ENCODE measurements around the gene GOLIM4.
"Not testable (repeated sequence)": the region's sequence is repeated elsewhere in the genome, so short reads cannot be mapped to it uniquely, and the experiment has no call there.

The GOLIM4 gene

DNA sequence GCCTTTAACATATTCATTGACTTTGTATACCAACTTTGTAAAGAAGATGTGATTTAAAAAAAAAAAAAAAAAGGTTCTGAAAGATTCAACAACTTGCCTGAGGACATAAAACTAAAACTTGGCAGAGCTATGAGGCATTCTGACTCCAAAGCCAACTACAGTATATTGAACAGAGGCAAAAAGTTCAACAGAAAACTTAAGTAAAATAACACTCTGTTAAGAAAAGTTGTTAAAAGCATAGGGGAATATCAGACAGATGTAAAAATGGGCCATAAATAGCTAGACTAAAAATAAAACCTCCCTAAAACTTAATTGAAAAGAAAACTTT, 23.4 kb downstream of the GOLIM4 start:
- no peak for DNase-seq

DNA sequence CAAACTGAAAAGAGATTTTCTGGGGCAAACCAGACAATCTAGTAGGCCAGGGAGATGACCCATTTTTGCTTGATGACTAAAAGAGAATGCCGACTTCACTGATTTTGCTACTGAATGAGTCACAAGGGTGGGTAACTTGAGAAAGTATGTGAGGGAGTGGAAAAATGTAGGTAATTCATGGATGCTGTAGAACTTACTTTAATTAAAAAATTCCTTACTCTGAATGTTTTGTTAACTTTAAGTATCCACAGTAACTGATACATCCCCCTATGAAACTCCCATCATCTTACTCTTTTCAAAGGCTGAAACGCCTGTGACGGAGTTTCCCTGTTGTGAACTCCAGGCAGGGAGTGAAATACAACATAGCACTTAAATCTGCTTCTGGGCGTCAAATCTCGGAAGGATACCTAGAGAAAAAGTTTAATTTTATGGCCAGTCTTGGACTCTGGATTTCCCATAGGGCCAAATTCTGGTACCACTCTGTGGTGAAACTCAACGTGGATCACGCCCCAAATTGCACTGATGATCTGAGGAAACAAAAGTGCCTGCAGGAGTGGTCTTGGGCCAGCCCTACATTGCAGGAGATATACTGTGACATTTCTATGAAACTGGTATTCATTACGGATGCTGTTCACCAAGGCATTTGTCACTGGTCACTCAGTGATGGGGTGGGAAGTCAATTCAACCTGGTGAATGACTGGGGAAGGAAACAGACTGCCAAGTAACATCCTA, 24.0 kb downstream of the GOLIM4 start:
- DNase-seq = no peak

DNA sequence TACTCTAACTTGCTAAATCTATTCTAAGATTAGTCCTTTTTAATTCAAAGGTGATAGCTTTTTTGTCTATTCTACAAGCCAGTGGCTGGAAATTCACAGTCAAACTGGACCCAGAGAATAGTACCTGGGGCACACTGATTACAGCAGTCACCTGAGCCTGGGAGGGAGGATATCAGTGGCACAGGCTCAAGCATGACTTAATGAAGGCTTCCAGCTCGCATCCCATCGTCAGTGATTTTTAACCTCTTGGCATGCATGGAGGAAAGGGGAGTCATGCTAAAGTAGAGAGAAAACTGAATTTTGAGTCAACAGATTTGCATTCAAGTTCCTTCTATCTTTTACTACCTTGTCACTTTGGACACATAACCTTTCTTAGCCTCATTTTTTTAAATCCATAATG, 24.8 kb downstream of the GOLIM4 start:
- no peak for DNase-seq

GRCh38 chr3:168068346-168068745, 27.4 kb downstream of the GOLIM4 start:
- DNase-seq = no peak

DNA sequence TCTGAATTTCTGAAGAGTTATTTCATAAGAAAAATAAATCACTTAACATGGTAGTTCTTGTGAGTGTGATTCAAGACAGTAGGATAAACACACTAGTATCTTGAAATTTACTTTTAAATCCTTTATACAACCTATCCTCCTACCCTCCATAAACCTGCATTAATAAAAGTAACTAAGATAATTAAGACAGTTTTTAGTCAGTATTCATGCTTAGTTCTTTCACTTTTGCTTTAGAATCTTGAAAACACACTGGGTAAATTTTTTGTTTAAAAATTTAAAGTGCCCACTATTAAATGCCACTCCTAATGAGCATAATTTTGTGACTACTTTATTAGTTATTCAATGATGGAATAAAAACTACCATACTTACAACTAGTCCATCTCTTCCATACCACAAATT, 28.8 kb downstream of the GOLIM4 start:
- DNase-seq = no peak

GRCh38 chr3:168065569-168065968, 30.2 kb downstream of the GOLIM4 start:
- no peak for DNase-seq

DNA sequence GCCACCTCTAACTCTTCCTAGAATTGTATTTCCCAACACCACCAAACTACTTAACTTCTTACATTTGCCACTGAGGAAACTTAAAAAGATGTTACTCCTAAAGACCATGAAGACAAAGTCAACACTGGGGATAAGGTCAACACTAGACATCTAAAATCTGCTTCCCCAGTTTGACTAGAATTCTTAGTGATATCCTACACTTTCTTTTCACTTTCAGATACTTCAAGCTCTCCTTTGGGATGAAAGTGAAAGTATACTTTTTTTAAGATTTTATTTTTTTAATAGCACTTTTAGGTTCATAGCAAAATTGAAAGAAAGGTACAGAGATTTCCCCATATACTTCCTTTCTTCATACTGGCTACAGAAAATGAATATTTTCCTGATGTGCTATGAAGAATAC, 32.6 kb downstream of the GOLIM4 start:
- DNase-seq = no peak

GRCh38 chr3:168062679-168063078, 33.0 kb downstream of the GOLIM4 start:
- no peak for DNase-seq

GRCh38 chr3:168061332-168061996, 34.3 kb downstream of the GOLIM4 start:
- no peak for DNase-seq

DNA sequence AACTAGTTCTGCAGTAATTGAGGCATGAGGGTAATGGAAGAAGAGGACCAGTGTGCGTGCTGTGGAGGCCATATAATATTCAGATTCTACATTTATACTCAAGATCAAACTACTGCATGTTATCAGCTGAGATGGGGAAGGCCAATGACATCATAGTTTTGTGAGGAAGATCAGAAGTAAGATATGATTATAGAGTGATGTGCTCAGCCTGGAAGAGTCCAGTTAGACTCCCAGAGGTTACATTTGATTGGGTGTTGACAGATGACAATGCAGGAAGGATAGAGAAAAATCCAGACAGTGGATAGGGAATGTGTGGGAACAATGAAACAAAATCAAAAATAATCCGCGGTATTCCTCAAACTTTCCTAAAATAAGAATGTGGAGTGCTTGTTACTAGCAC, 35.4 kb downstream of the GOLIM4 start:
- no peak for DNase-seq

DNA sequence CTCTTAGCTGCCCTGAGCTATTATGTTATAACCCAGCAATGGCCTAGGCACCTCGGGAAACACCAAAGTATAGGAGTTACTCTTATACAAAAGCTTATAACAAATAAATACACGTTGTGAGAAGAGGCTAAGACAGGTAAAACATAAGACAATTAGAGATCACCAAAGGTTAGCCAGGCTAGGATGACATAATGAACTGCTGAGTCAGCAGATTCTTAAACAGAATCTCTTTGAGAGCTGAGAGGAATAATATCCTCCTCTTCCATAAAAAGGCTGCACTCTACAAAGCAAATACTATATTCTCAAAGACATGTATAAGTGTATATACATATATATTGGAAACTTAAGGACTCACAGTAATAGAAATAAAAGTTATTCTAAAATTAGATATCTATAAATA, 37.2 kb downstream of the GOLIM4 start:
- DNase-seq = no peak

GRCh38 chr3:168056398-168057230, 39.1 kb downstream of the GOLIM4 start:
- not testable (repeated sequence) for DNase-seq

DNA sequence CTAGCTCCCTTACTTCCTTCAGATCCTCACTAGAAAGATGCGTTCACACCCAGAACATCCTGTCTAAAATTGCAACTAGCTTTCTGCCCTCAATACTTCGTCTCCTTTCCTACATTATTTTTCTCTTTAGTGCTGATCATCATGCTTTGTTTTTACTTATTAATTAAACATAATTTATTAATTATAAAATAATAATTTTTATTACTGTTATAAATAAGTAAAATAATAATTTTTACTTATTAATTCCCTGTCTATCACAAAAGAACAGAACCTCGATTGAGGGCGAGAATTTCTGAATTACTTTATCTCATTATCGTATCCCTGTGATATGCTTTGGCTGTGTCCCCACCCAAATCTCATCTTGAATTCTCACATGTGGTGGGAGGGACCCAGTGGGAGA, 41.3 kb downstream of the GOLIM4 start:
- DNase-seq = no peak

- DNase-seq = no peak
These were observed 42.6 kb downstream of the GOLIM4 start for GRCh38 chr3:168053115-168053514.

- no peak for DNase-seq
These were observed 43.2 kb downstream of the GOLIM4 start for GRCh38 chr3:168052515-168052914.

- no peak for DNase-seq
These were observed 43.9 kb downstream of the GOLIM4 start for GRCh38 chr3:168051531-168052471.

DNA sequence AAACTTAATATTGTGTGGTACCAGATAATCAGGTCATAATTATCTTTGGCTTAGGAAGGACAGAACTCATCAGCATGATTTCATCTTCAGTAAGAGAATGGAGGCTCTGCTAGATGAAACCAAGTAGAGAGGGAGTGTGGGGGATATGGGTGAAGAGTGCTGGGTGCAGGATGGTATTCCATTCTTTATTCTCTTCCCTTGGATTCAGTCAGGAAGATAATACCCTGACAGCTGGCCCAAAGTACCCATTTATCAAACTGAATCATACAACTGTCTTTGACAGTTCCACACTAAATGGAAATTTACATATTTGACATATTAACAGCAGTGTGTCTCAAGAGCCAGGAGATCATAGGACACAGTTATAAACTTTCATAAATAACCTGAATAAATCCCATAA, 44.7 kb downstream of the GOLIM4 start:
- no peak for DNase-seq

GRCh38 chr3:168049367-168049974, 46.3 kb downstream of the GOLIM4 start:
- DNase-seq = no peak

DNA sequence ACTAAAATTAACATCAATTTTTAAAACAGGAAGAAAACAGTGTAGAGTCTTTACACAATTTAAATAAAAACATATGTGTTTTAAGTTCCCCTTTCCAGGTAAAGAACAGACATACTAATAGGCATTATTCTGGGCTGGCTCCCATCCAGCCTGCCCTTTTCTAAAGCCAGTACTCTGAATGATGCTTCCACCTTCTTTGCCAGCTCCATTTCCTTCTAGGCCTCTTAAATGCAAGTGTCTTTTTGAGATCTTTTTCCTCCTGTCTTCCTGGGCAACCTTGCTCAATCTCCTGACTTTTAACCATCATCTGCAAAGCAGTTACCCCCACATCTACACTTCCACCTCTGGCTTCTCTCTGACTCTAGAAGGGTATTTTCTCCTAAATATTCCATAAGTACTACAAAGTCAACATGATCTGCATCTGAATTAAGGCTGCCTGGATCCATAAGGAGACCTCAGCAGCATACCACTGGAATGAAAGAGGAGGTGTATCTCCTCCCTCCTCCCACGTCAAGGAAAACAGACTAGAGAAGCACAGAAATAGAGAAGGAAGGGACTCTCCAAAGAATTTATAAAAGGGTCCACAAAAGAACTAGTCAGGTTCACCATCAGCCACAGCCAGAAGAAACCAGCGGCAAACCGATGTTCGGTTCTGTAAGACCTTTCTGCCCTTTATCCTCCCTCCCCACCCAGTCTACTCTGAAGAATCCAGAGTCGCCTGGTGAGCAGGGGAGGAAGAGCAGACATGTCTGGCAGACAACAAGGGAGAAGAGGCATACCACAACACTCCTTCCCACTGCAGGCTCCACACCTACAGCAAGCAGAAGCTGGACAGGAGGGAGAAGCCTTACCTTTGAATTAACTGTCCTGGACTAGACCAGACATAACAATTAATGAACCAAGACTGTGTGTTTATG, 47.1 kb downstream of the GOLIM4 start:
- DNase-seq = no peak

- no peak for DNase-seq
These were observed 47.8 kb downstream of the GOLIM4 start for GRCh38 chr3:168047936-168048335.

DNA sequence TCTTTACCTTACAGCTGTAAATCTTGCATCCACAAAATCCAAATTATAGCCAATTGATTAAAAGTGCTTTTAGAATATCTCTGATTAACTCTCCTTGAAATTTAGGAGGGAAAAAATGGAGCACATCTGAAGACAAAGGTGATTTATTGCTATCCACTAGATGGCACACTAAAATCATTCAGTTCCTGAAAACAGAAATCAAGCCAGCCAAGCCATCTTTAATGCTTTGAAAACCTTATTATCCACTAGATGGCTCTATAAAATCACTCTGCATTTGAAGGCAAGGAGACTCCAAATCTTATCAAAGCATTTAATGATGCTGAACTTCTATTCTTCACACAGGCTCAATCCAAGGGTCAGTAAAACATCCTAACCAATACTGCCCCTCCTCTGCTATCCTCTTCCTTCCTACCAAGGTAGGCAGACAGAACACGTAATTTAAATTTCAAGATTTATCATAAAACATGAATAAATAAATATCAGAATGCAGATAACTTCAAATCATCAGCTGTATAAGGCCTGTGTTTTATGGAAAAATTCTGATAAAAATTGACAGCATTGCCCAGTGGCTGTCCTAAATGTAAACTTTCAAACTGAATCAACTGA, 48.4 kb downstream of the GOLIM4 start:
- no peak for DNase-seq
